Cardiac fibroblast (primary cell): Measurements from ENCODE around the gene OTOG.

Experiments
- DNase-seq, 2 donors: peaks; one replicate each; pipeline versions ENCODE4 v3.0.0 to v3.0.0-alpha.2; 2010; ENCODE audit warnings: low read depth in 2 of 2
- H3K4me3 ChIP-seq, 2 donors: replicated peaks in 1 of 2; 1 replicate in 1 of 2; 2 replicates in 1 of 2; pipeline ENCODE4 v1.5.1; 2011; ENCODE audit warnings: low read depth in 2 of 2, low read length in 2 of 2, mild to moderate bottlenecking in 2 of 2, moderate library complexity in 1 of 2
- CTCF ChIP-seq: IDR thresholded peaks from one replicate; pipeline ENCODE4 v1.5.1; 2011; ENCODE audit warnings: low read depth, mild to moderate bottlenecking, low read length, inconsistent platforms

Gene OTOG

DNA sequence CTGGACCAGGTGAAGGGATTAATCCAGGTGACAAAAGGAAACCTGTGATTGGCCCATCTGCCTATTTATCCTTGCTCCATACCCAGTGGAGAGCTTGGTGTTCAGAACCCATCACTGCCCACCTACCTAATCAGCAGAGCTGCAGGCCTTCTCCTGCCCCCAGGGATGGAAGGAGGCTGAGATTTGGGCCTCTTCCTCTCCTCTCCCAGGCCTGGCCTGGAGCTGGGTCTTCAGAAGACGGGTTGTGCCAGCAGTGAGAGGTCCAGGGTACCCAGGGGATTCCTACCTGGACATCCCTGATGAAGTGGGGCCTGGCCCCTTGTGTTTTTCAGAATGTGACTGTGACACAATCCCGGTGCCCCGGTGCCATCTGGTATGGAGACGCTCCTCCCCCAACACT is 92.0 kb downstream of the OTOG start:
- DNase-seq: no peak
- no peak for TF ChIP-seq CTCF
- no peak overlapping the region for H3K4me3 ChIP-seq

DNA sequence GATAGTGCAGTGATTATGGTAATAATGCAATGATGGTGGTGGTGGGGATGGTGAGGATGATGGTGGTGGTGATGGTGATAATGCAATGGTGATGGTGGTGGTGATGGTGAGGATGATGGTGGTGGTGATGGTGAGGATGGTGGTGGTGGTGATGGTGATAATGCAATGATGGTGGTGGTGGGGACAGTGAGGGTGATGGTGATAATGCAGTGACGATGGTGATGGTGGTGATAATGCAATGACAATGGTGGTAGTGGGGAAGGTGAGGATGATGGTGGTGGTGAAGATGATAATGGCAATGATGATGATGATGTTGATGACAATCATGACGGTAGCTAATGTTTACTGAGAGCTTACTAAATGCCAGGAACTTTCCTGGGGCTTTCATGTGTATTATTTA is 92.7 kb downstream of the OTOG start:
- TF ChIP-seq CTCF: no peak
- DNase-seq: no peak
- no peak overlapping the region for H3K4me3 ChIP-seq

DNA sequence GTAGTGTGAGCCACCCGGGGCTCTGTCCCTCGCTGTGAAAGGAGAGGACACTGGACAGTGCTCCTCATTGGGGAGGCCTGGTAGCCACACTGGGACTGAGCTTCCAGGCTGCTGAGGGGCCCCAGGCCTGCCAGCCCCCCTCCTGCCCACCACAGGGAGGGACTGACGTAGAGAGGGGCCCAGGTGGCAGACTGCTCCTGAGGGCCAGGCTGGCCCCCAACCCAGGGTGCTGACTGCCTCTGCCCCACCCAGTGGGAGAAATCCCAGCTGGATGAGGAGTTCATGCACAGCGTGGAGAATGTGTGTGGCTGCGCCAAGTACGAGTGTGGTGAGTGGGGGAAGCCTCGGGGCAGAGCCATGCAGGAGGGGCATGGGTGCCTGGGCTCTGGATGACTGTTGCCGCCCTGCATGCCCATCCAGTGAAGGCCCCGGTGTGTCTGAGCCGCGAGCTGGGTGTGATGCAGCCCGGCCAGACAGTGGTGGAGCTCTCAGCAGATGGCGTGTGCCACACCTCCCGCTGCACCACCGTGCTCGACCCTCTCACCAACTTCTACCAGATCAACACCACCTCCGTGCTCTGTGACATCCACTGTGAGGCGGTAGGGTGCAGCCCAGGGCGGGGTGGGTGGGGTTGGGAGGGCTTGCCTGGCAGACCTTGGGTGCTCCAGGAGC is 93.6 kb downstream of the OTOG start:
- DNase-seq: no peak
- no peak for TF ChIP-seq CTCF
- no peak overlapping the region for H3K4me3 ChIP-seq

DNA sequence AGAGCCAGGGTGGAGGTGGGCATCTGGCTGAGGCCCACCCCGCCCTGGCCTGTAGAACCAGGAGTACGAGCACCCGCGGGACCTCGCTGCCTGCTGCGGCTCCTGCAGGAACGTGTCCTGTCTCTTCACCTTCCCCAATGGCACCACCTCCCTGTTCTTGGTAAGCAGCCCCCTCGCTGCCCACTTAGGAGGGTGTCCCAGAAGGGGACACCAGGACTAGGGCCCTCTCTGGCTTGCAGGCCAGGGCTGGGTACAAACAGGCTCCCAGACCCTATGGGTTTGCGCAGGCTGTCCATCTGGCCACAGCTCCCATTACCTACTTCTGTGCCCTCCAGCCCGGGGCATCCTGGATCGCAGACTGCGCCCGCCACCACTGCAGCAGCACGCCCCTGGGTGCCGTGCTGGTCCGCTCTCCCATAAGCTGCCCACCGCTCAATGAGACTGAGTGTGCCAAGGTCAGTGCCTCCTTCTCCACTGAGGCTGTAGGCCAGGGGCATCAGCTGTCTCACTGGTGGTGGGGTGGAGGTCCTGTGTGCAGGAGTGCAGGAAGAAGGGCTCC is 94.8 kb downstream of the OTOG start:
- no peak overlapping the region for H3K4me3 ChIP-seq
- TF ChIP-seq CTCF: no peak
- no peak for DNase-seq

- TF ChIP-seq CTCF: no peak
- no peak for DNase-seq
- no peak overlapping the region for H3K4me3 ChIP-seq
These were observed 95.3 kb downstream of the OTOG start for GRCh38 chr11:17642370-17642769.

GRCh38 chr11:17642980-17643379 is 95.9 kb downstream of the OTOG start:
- DNase-seq: no peak
- no peak for TF ChIP-seq CTCF
- H3K4me3 ChIP-seq: no peak overlapping the region
